HG03175 (cell line): Measurements from ENCODE around the gene THAP11.

ENCODE experiments used
- ATAC-seq: cut with Tn5 transposase; IDR thresholded peaks from one replicate; pipeline ENCODE4 v1.9.1; 2021; ENCODE audit warnings: mild to moderate bottlenecking, moderate library complexity; ENCODE audit not compliant: unreplicated experiment

THAP11 gene

GRCh38 chr16:67841816-67842508 is at the start of gene THAP11:
TSS of gene THAP11 (plus strand) at chr16:67842320. CDS start at chr16:67842555, 235 bp downstream.
- peak; percentile 41 for ATAC-seq

- ATAC-seq, result no peak
Observed at GRCh38 chr16:67796099-67796718, 45.9 kb upstream of the THAP11 start.

GRCh38 chr16:67800338-67800926 is 41.7 kb upstream of the THAP11 start:
- ATAC-seq, result no peak

- no peak for ATAC-seq
Observed at GRCh38 chr16:67801241-67801640, 40.9 kb upstream of the THAP11 start.

- no peak for ATAC-seq
Observed at GRCh38 chr16:67801883-67802282, 40.2 kb upstream of the THAP11 start.

GRCh38 chr16:67803894-67804293 is 38.2 kb upstream of the THAP11 start:
- no peak for ATAC-seq

- no peak for ATAC-seq
Observed at GRCh38 chr16:67804853-67805542, 37.1 kb upstream of the THAP11 start.

GRCh38 chr16:67805718-67806427 is 36.2 kb upstream of the THAP11 start:
- no peak for ATAC-seq

- peak; percentile 93 for ATAC-seq
Observed at GRCh38 chr16:67806428-67807147, 35.5 kb upstream of the THAP11 start, which contains the start of the genes RANBP10 and TSNAXIP1. TSS of gene RANBP10 (minus strand) at chr16:67806560. CDS start at chr16:67806536, 24 bp downstream. TSS of gene TSNAXIP1 (plus strand) at chr16:67806889. CDS start at chr16:67807150, 261 bp downstream.

- no peak for ATAC-seq
Observed at GRCh38 chr16:67807148-67807682, 34.9 kb upstream of the THAP11 start.

- no peak for ATAC-seq
Observed at GRCh38 chr16:67811899-67812298, 30.2 kb upstream of the THAP11 start.

- no peak for ATAC-seq
Observed at GRCh38 chr16:67814567-67814966, 27.6 kb upstream of the THAP11 start.

- ATAC-seq, result no peak
Observed at GRCh38 chr16:67820608-67821259, 21.4 kb upstream of the THAP11 start.

GRCh38 chr16:67822511-67822910 is 19.6 kb upstream of the THAP11 start:
- ATAC-seq, result no peak

GRCh38 chr16:67825119-67825518 is 17.0 kb upstream of the THAP11 start:
- ATAC-seq, result no peak

- ATAC-seq, result no peak
Observed at GRCh38 chr16:67825906-67826305, 16.2 kb upstream of the THAP11 start.

- ATAC-seq, result no peak
Observed at GRCh38 chr16:67828651-67829050, 13.5 kb upstream of the THAP11 start.

GRCh38 chr16:67833030-67833414 is 9.1 kb upstream of the THAP11 start:
- no peak for ATAC-seq
